Measurements from ENCODE around the gene ANKRD52.

DNA sequence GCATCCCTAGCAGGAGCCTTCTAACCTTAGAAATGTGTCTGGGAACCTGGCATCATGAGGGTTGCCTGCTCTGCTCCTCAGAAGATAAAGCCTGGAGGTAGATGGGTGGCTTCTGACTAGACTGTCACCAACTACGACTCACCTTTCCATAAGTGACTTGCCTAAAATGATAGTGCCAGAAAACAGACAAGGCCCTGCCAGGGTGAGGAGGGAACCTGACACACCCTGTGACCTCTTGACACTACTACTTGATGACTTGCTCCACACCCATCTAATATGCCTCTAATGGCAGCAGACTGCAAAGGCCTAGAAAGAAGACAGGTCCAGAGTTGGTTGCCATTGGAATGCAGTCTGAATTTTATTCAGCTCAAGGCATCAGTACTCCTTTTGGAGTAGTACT is 45.8 kb downstream of the ANKRD52 start:
- TF ChIP-seq, protein P1, sequence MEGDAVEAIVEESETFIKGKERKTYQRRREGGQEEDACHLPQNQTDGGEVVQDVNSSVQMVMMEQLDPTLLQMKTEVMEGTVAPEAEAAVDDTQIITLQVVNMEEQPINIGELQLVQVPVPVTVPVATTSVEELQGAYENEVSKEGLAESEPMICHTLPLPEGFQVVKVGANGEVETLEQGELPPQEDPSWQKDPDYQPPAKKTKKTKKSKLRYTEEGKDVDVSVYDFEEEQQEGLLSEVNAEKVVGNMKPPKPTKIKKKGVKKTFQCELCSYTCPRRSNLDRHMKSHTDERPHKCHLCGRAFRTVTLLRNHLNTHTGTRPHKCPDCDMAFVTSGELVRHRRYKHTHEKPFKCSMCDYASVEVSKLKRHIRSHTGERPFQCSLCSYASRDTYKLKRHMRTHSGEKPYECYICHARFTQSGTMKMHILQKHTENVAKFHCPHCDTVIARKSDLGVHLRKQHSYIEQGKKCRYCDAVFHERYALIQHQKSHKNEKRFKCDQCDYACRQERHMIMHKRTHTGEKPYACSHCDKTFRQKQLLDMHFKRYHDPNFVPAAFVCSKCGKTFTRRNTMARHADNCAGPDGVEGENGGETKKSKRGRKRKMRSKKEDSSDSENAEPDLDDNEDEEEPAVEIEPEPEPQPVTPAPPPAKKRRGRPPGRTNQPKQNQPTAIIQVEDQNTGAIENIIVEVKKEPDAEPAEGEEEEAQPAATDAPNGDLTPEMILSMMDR (IDR thresholded peaks at IDR 0.05) = no peak
- TF ChIP-seq POLR2A (IDR thresholded peaks at IDR 0.05) (no peak), EP300 (IDR thresholded peaks at IDR 0.05) (no peak)
